ENCODE data around the gene ERBB4. TPM values are rescaled to one million over a fixed set of nuclear protein-coding genes. Genes with fewer than 3 reads are reported as not detected.

Gene ERBB4
- polyA plus RNA-seq, result under 1 TPM in 2 of 4 donors, not detected in 2; 0.04 to 0.13 TPM
- long read RNA-seq, donor 1, result 0 reads
- long read RNA-seq, donor 2, result 0 reads
- long read RNA-seq, donor 3, result 0 reads
- long read RNA-seq, donor 4, result 0 reads
- long read RNA-seq, donor 5, result 0 reads
- long read RNA-seq, donor 6, result 0 reads
- long read RNA-seq, donor 7, result 0 reads
- long read RNA-seq, donor 8, result 0 reads
- long read RNA-seq, donor 9, result 0 reads
- long read RNA-seq, donor 10, result 0 reads

GRCh38 chr2:212538305-212539071 is at the start of gene ERBB4:
Gene ERBB4 (minus strand): TSS chr2:212538802. CDS start chr2:212538530, 272 bp downstream.
- H3K27ac ChIP-seq (ENCODE audit: low read depth in 1 of 3, low read length in 2 of 3), result no peak within 1 kb of the TSS
- H3K9me3 ChIP-seq (ENCODE audit: control insufficient read depth in 2 of 2, insufficient read depth in 1 of 2, low read depth in 1 of 2, low read length in 1 of 2), result no peaks in the 10 kb centered on the region
- H3K27me3 ChIP-seq (ENCODE audit: control insufficient read depth in 3 of 3, insufficient read depth in 3 of 3, low read length in 3 of 3), result peaks cover 5 to 54% (median 17%) of the 10 kb centered on the region in 3 donors
- peak within 1 kb of the TSS; percentile 36 to 40 (median 36) for H3K4me3 ChIP-seq (ENCODE audit: low read depth in 1 of 3, low read length in 3 of 3)
- WGBS, 3 donors, result 1 to 3% (median 2%) methylated on average over 50 to 69 of the region's 69 CpGs
- peaks cover 0 to 15% (median 5%) of the 10 kb centered on the region in 3 donors for H3K4me1 ChIP-seq (ENCODE audit: control insufficient read depth in 3 of 3, insufficient read depth in 2 of 3, low read depth in 1 of 3, low read length in 2 of 3)
- FAIRE-seq, result no peak
- H3K36me3 ChIP-seq (ENCODE audit: control insufficient read depth in 3 of 3, insufficient read depth in 2 of 3, low read depth in 1 of 3, low read length in 3 of 3), result no peaks in the 10 kb centered on the region
- DNase-seq, result peak in 1 of 2 donors; percentile 10

DNA sequence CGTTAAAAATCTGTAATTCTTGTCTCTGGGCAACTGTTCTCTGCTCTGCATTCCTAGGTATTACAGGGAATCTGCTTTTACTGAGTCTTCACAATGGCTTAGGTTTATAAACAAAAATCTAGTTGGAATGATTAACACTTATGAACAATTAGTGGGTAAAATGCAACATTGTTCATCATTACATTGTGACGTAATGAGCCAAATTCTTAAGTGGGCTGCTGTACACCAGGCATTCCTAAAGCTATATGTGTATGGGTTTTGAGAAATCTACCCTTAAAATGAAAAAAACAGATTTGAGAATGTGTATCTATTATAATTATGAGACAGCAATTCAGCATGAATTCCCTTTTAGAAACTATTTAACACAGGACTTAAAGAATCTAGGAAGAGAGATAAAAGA is 41.5 kb upstream of the ERBB4 start:
- H3K9me3 ChIP-seq (ENCODE audit: control insufficient read depth in 2 of 2, insufficient read depth in 1 of 2, low read depth in 1 of 2, low read length in 1 of 2), result no peaks in the 10 kb centered on the region
- no peak overlapping the region for H3K27ac ChIP-seq (ENCODE audit: low read depth in 1 of 3, low read length in 2 of 3)
- no peak for FAIRE-seq
- H3K4me1 ChIP-seq (ENCODE audit: control insufficient read depth in 3 of 3, insufficient read depth in 2 of 3, low read depth in 1 of 3, low read length in 2 of 3), result no peaks in the 10 kb centered on the region
- H3K4me3 ChIP-seq (ENCODE audit: low read depth in 1 of 3, low read length in 3 of 3), result no peak overlapping the region
- H3K36me3 ChIP-seq (ENCODE audit: control insufficient read depth in 3 of 3, insufficient read depth in 2 of 3, low read depth in 1 of 3, low read length in 3 of 3), result no peaks in the 10 kb centered on the region
- no peaks in the 10 kb centered on the region for H3K27me3 ChIP-seq (ENCODE audit: control insufficient read depth in 3 of 3, insufficient read depth in 3 of 3, low read length in 3 of 3)
- WGBS, 3 donors, result 55 to 61% (median 57%) methylated on average over 2 of the region's 2 CpGs
- DNase-seq, result no peak

GRCh38 chr2:212556296-212556695 is 17.7 kb upstream of the ERBB4 start:
- Histone ChIP-seq H3K27ac (ENCODE audit: low read depth in 1 of 3, low read length in 2 of 3) (no peak overlapping the region), H3K27me3 (ENCODE audit: control insufficient read depth in 3 of 3, insufficient read depth in 3 of 3, low read length in 3 of 3) (no peaks in the 10 kb centered on the region), H3K9me3 (ENCODE audit: control insufficient read depth in 2 of 2, insufficient read depth in 1 of 2, low read depth in 1 of 2, low read length in 1 of 2) (no peaks in the 10 kb centered on the region), H3K36me3 (ENCODE audit: control insufficient read depth in 3 of 3, insufficient read depth in 2 of 3, low read depth in 1 of 3, low read length in 3 of 3) (no peaks in the 10 kb centered on the region), H3K4me3 (ENCODE audit: low read depth in 1 of 3, low read length in 3 of 3) (no peak overlapping the region), H3K4me1 (ENCODE audit: control insufficient read depth in 3 of 3, insufficient read depth in 2 of 3, low read depth in 1 of 3, low read length in 2 of 3) (no peaks in the 10 kb centered on the region)
- DNase-seq (no peak), FAIRE-seq (no peak)
- WGBS, 3 donors, result 65 to 81% (median 78%) methylated on average over 4 of the region's 4 CpGs

DNA sequence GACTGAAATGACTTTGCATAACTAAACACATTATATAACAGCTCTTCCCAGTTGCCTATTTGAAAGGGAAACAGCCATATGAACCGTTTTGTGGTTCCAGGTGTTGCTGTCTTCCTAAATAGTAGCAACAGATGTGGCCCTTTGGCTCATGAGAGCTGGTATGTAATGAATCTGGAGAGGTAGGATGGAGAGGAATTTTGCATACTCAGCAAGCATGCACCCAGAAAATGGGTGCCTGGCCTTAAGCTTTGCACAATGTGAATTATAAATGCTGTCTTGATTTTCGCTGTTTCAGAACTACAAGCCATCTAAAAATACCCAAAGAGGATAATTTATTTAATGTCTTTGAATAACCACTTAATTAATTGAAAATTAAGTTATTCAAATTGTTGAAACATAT is 15.6 kb upstream of the ERBB4 start:
- 65 to 81% (median 71%) methylated on average over 2 of the region's 2 CpGs for WGBS, 3 donors
- no peaks in the 10 kb centered on the region for H3K9me3 ChIP-seq (ENCODE audit: control insufficient read depth in 2 of 2, insufficient read depth in 1 of 2, low read depth in 1 of 2, low read length in 1 of 2)
- H3K27me3 ChIP-seq (ENCODE audit: control insufficient read depth in 3 of 3, insufficient read depth in 3 of 3, low read length in 3 of 3), result no peaks in the 10 kb centered on the region
- H3K36me3 ChIP-seq (ENCODE audit: control insufficient read depth in 3 of 3, insufficient read depth in 2 of 3, low read depth in 1 of 3, low read length in 3 of 3), result no peaks in the 10 kb centered on the region
- no peak for DNase-seq
- FAIRE-seq, result no peak
- no peaks in the 10 kb centered on the region for H3K4me1 ChIP-seq (ENCODE audit: control insufficient read depth in 3 of 3, insufficient read depth in 2 of 3, low read depth in 1 of 3, low read length in 2 of 3)
- H3K27ac ChIP-seq (ENCODE audit: low read depth in 1 of 3, low read length in 2 of 3), result no peak overlapping the region
- no peak overlapping the region for H3K4me3 ChIP-seq (ENCODE audit: low read depth in 1 of 3, low read length in 3 of 3)

DNA sequence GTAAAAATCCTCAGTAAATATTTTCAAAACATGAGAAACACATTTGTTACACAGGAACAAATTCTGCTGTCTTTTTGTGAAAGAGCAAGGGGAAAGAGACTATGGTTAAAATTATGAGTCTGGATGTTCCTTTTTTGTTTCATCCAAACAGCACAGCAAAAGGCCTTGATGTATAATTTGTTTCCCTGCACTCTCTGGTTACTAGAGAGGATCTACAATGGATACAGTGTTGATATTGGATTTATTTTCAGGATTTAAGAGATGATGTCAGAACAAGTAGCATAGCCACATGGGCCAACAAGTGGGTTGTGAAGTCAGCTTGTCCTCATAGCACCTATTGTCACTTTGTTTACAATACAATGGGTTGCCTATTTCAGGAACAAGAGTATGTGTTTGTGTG is 11.3 kb upstream of the ERBB4 start:
- Histone ChIP-seq H3K4me1 (ENCODE audit: control insufficient read depth in 3 of 3, insufficient read depth in 2 of 3, low read depth in 1 of 3, low read length in 2 of 3) (no peaks in the 10 kb centered on the region), H3K27me3 (ENCODE audit: control insufficient read depth in 3 of 3, insufficient read depth in 3 of 3, low read length in 3 of 3) (no peaks in the 10 kb centered on the region), H3K27ac (ENCODE audit: low read depth in 1 of 3, low read length in 2 of 3) (no peak overlapping the region), H3K9me3 (ENCODE audit: control insufficient read depth in 2 of 2, insufficient read depth in 1 of 2, low read depth in 1 of 2, low read length in 1 of 2) (no peaks in the 10 kb centered on the region), H3K4me3 (ENCODE audit: low read depth in 1 of 3, low read length in 3 of 3) (no peak overlapping the region), H3K36me3 (ENCODE audit: control insufficient read depth in 3 of 3, insufficient read depth in 2 of 3, low read depth in 1 of 3, low read length in 3 of 3) (no peaks in the 10 kb centered on the region)
- FAIRE-seq (no peak), DNase-seq (no peak)

DNA sequence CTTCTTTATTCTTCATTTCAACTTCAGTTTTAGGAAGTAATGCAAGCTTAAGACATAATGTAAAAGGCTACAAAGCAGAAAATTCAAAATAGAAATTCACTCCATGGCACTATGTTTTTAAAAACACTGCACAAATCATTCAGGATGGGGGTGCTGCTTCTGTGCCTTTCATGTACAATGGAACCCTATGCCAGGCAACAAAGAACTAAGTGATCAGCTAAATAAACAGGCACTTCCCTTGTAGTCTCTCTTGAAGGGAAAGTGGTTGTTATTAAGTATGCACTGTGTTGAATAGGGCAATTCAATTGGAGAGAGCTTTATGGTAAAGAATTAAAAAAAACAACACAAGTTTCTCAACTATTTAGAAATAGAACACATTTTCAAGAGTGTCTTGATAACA is 10.9 kb upstream of the ERBB4 start:
- no peaks in the 10 kb centered on the region for H3K4me1 ChIP-seq (ENCODE audit: control insufficient read depth in 3 of 3, insufficient read depth in 2 of 3, low read depth in 1 of 3, low read length in 2 of 3)
- no peak overlapping the region for H3K27ac ChIP-seq (ENCODE audit: low read depth in 1 of 3, low read length in 2 of 3)
- FAIRE-seq, result no peak
- H3K36me3 ChIP-seq (ENCODE audit: control insufficient read depth in 3 of 3, insufficient read depth in 2 of 3, low read depth in 1 of 3, low read length in 3 of 3), result no peaks in the 10 kb centered on the region
- H3K4me3 ChIP-seq (ENCODE audit: low read depth in 1 of 3, low read length in 3 of 3), result no peak overlapping the region
- no peaks in the 10 kb centered on the region for H3K27me3 ChIP-seq (ENCODE audit: control insufficient read depth in 3 of 3, insufficient read depth in 3 of 3, low read length in 3 of 3)
- no peaks in the 10 kb centered on the region for H3K9me3 ChIP-seq (ENCODE audit: control insufficient read depth in 2 of 2, insufficient read depth in 1 of 2, low read depth in 1 of 2, low read length in 1 of 2)
- no peak for DNase-seq

GRCh38 chr2:212548455-212548819 is 9.8 kb upstream of the ERBB4 start:
- DNase-seq (peak; percentile 22 to 31), FAIRE-seq (no peak)
- 3 to 27% (median 17%) methylated on average over 1 of the region's 1 CpG for WGBS, 3 donors
- Histone ChIP-seq H3K36me3 (ENCODE audit: control insufficient read depth in 3 of 3, insufficient read depth in 2 of 3, low read depth in 1 of 3, low read length in 3 of 3) (no peaks in the 10 kb centered on the region), H3K27me3 (ENCODE audit: control insufficient read depth in 3 of 3, insufficient read depth in 3 of 3, low read length in 3 of 3) (no peaks in the 10 kb centered on the region), H3K27ac (ENCODE audit: low read depth in 1 of 3, low read length in 2 of 3) (no peak overlapping the region), H3K4me1 (ENCODE audit: control insufficient read depth in 3 of 3, insufficient read depth in 2 of 3, low read depth in 1 of 3, low read length in 2 of 3) (no peaks in the 10 kb centered on the region), H3K4me3 (ENCODE audit: low read depth in 1 of 3, low read length in 3 of 3) (no peak overlapping the region), H3K9me3 (ENCODE audit: control insufficient read depth in 2 of 2, insufficient read depth in 1 of 2, low read depth in 1 of 2, low read length in 1 of 2) (no peaks in the 10 kb centered on the region)

GRCh38 chr2:212547716-212548454 is 9.3 kb upstream of the ERBB4 start:
- no peak overlapping the region for H3K27ac ChIP-seq (ENCODE audit: low read depth in 1 of 3, low read length in 2 of 3)
- DNase-seq (no peak), FAIRE-seq (no peak)
- no peak overlapping the region for H3K4me3 ChIP-seq (ENCODE audit: low read depth in 1 of 3, low read length in 3 of 3)
- no peaks in the 10 kb centered on the region for H3K4me1 ChIP-seq (ENCODE audit: control insufficient read depth in 3 of 3, insufficient read depth in 2 of 3, low read depth in 1 of 3, low read length in 2 of 3)
- no peaks in the 10 kb centered on the region for H3K27me3 ChIP-seq (ENCODE audit: control insufficient read depth in 3 of 3, insufficient read depth in 3 of 3, low read length in 3 of 3)
- no peaks in the 10 kb centered on the region for H3K36me3 ChIP-seq (ENCODE audit: control insufficient read depth in 3 of 3, insufficient read depth in 2 of 3, low read depth in 1 of 3, low read length in 3 of 3)
- H3K9me3 ChIP-seq (ENCODE audit: control insufficient read depth in 2 of 2, insufficient read depth in 1 of 2, low read depth in 1 of 2, low read length in 1 of 2), result no peaks in the 10 kb centered on the region
